Measurements from ENCODE around the gene CLIP3. TPM values are rescaled to one million over a fixed set of nuclear protein-coding genes. Genes with fewer than 3 reads are reported as not detected.

CLIP3 gene
- polyA plus RNA-seq, 1 donor (not counting 4 experiments of a cell fraction or from before 2014, with no cell fraction given): 0.38 TPM

GRCh38 chr19:36051637-36052036 lies 19.0 kb upstream of the CLIP3 start:
- H4K20me1 ChIP-seq (ENCODE audit: control insufficient read depth, extremely low read depth, insufficient read depth, low read length): peaks cover 3% of the 10 kb centered on the region
- H3K4me1 ChIP-seq (ENCODE audit: control insufficient read depth, extremely low read depth, insufficient read depth, low read length): peaks cover 14% of the 10 kb centered on the region
- no peaks in the 10 kb centered on the region for H3K9me3 ChIP-seq (ENCODE audit: control insufficient read depth, low read depth, low read length)
- TF ChIP-seq EZH2 (IDR thresholded peaks at IDR 0.05; ENCODE audit: low read length) (no peak), CTCF (optimal IDR thresholded peaks at IDR 0.05 in 1 of 3, IDR thresholded peaks at IDR 0.05 in 1 of 3, conservative IDR thresholded peaks at IDR 0.05 in 1 of 3; ENCODE audit: extremely low read depth in 1 of 3, insufficient read depth in 2 of 3, low read length in 3 of 3) (no peak)
- H3K27ac ChIP-seq (ENCODE audit: control insufficient read depth, insufficient read depth, low read length): no peak overlapping the region
- no peaks in the 10 kb centered on the region for H3K9me1 ChIP-seq (ENCODE audit: control insufficient read depth, extremely low read depth, insufficient read depth, low read length)
- no peak overlapping the region for H3K4me2 ChIP-seq (ENCODE audit: control insufficient read depth, extremely low read depth, insufficient read depth, low read depth, low read length)
- no peak overlapping the region for H3K9ac ChIP-seq (ENCODE audit: control insufficient read depth, extremely low read depth, insufficient read depth, low read length)
- H2AFZ ChIP-seq (ENCODE audit: control insufficient read depth, low read length): no peak overlapping the region
- H3K79me2 ChIP-seq (ENCODE audit: control insufficient read depth, insufficient read depth, low read length): peaks cover 9% of the 10 kb centered on the region
- no peaks in the 10 kb centered on the region for H3K27me3 ChIP-seq (ENCODE audit: control insufficient read depth, extremely low read depth, insufficient read depth, low read length)
- H3K36me3 ChIP-seq (ENCODE audit: control insufficient read depth in 2 of 2, extremely low read depth in 1 of 2, insufficient read depth in 2 of 2, low read length in 2 of 2): no peaks in the 10 kb centered on the region
- dilution Hi-C loops (cut with MboI; ENCODE audit: extremely low pct_ligation_motif_present, low sequenced_read_pairs): no loop called here
- FAIRE-seq: no peak
- DNase-seq (ENCODE audit: low read depth, low spot score): no peak
- no peak overlapping the region for H3K4me3 ChIP-seq (ENCODE audit: control insufficient read depth in 2 of 3, extremely low read depth in 1 of 3, insufficient read depth in 2 of 3, low read depth in 1 of 3, low read length in 3 of 3)

- no peak for FAIRE-seq
- Histone ChIP-seq H3K9me3 (ENCODE audit: control insufficient read depth, low read depth, low read length) (no peaks in the 10 kb centered on the region), H3K27ac (ENCODE audit: control insufficient read depth, insufficient read depth, low read length) (no peak overlapping the region), H3K4me1 (ENCODE audit: control insufficient read depth, extremely low read depth, insufficient read depth, low read length) (peaks cover 10% of the 10 kb centered on the region), H3K27me3 (ENCODE audit: control insufficient read depth, extremely low read depth, insufficient read depth, low read length) (no peaks in the 10 kb centered on the region), H3K79me2 (ENCODE audit: control insufficient read depth, insufficient read depth, low read length) (peaks cover 5% of the 10 kb centered on the region), H4K20me1 (ENCODE audit: control insufficient read depth, extremely low read depth, insufficient read depth, low read length) (peaks cover 1% of the 10 kb centered on the region), H3K9me1 (ENCODE audit: control insufficient read depth, extremely low read depth, insufficient read depth, low read length) (no peaks in the 10 kb centered on the region), H3K36me3 (ENCODE audit: control insufficient read depth in 2 of 2, extremely low read depth in 1 of 2, insufficient read depth in 2 of 2, low read length in 2 of 2) (no peaks in the 10 kb centered on the region), H3K9ac (ENCODE audit: control insufficient read depth, extremely low read depth, insufficient read depth, low read length) (no peak overlapping the region), H3K4me3 (ENCODE audit: control insufficient read depth in 2 of 3, extremely low read depth in 1 of 3, insufficient read depth in 2 of 3, low read depth in 1 of 3, low read length in 3 of 3) (no peak overlapping the region), H2AFZ (ENCODE audit: control insufficient read depth, low read length) (no peak overlapping the region), H3K4me2 (ENCODE audit: control insufficient read depth, extremely low read depth, insufficient read depth, low read depth, low read length) (no peak overlapping the region)
- dilution Hi-C loops (cut with MboI; ENCODE audit: extremely low pct_ligation_motif_present, low sequenced_read_pairs): no loop called here
- no peak for TF ChIP-seq EZH2 (IDR thresholded peaks at IDR 0.05; ENCODE audit: low read length)
- peak; percentile 15 to 53 (median 37) for TF ChIP-seq CTCF (optimal IDR thresholded peaks at IDR 0.05 in 1 of 3, IDR thresholded peaks at IDR 0.05 in 1 of 3, conservative IDR thresholded peaks at IDR 0.05 in 1 of 3; ENCODE audit: extremely low read depth in 1 of 3, insufficient read depth in 2 of 3, low read length in 3 of 3)
- DNase-seq (ENCODE audit: low read depth, low spot score): no peak
These were observed 18.6 kb upstream of the CLIP3 start for GRCh38 chr19:36051236-36051635.

All from keratinocyte (primary cell).